GM18499 (cell line): Measurements from ENCODE around the gene ATP8B4.
"Not testable (repeated sequence)": the region's sequence is repeated elsewhere in the genome, so short reads cannot be mapped to it uniquely, and the experiment has no call there.

Experiments
- ATAC-seq: cut with Tn5 transposase; IDR thresholded peaks from one replicate; pipeline ENCODE4 v1.9.1; 2021; ENCODE audit warnings: moderate number of reproducible peaks; ENCODE audit not compliant: insufficient read depth, unreplicated experiment

The ATP8B4 gene

GRCh38 chr15:50141856-50142255 lies 22.8 kb upstream of the ATP8B4 start:
- no peak for ATAC-seq

GRCh38 chr15:50140983-50141382 lies 21.9 kb upstream of the ATP8B4 start:
- no peak for ATAC-seq

- ATAC-seq: no peak
Measured at GRCh38 chr15:50140098-50140497, 21.1 kb upstream of the ATP8B4 start.

GRCh38 chr15:50138391-50138790 lies 19.4 kb upstream of the ATP8B4 start:
- ATAC-seq: no peak

- no peak for ATAC-seq
Measured at GRCh38 chr15:50137893-50138292, 18.9 kb upstream of the ATP8B4 start.

GRCh38 chr15:50137330-50137761 lies 18.3 kb upstream of the ATP8B4 start:
- no peak for ATAC-seq

GRCh38 chr15:50135031-50135551 lies 16.1 kb upstream of the ATP8B4 start:
- peak; percentile 36 for ATAC-seq

- peak; percentile 85 for ATAC-seq
Measured at GRCh38 chr15:50134524-50135024, 15.5 kb upstream of the ATP8B4 start.

- ATAC-seq: not testable (repeated sequence)
Measured at GRCh38 chr15:50132251-50132984, 13.4 kb upstream of the ATP8B4 start.

- no peak for ATAC-seq
Measured at GRCh38 chr15:50131617-50132016, 12.6 kb upstream of the ATP8B4 start.

- ATAC-seq: no peak
Measured at GRCh38 chr15:50128266-50128665, 9.2 kb upstream of the ATP8B4 start.

- no peak for ATAC-seq
Measured at GRCh38 chr15:50127255-50127777, 8.3 kb upstream of the ATP8B4 start.

GRCh38 chr15:50126072-50126471 lies 7.0 kb upstream of the ATP8B4 start:
- ATAC-seq: no peak

- no peak for ATAC-seq
Measured at GRCh38 chr15:50124631-50125030, 5.6 kb upstream of the ATP8B4 start.

GRCh38 chr15:50123861-50124557 lies 5.0 kb upstream of the ATP8B4 start:
- ATAC-seq: no peak

GRCh38 chr15:50120729-50121128 lies 1.7 kb upstream of the ATP8B4 start:
- no peak for ATAC-seq

GRCh38 chr15:50117431-50118027 lies 1.5 kb downstream of the ATP8B4 start:
- no peak for ATAC-seq

GRCh38 chr15:50116477-50116876 lies 2.6 kb downstream of the ATP8B4 start:
- no peak for ATAC-seq

- no peak for ATAC-seq
Measured at GRCh38 chr15:50113992-50114780, 4.8 kb downstream of the ATP8B4 start.

GRCh38 chr15:50113187-50113505 lies 5.9 kb downstream of the ATP8B4 start:
- ATAC-seq: no peak
